ENCODE data around the gene ARL4C.

ARL4C gene

DNA sequence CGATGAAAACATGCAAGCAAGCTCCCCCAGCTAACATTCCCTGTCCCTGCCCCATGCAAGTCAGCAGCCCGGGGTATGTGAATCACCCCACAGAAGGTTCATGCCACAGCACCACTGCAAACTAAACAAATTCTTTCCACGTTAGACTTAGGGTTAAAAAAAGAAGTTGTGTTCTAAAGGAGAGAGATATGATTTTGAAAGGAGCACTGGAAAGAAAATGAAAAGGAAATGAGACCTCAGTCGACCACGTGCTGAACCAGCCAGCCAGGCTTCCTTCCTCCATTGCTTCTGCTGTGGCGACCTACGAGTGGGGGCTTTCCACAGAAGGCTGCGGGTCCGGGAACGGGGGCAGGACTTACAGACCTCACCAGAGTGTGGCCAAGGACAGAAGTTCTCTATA, 52.0 kb downstream of the ARL4C start:
- peak; percentile 92 for DNase-seq

DNA sequence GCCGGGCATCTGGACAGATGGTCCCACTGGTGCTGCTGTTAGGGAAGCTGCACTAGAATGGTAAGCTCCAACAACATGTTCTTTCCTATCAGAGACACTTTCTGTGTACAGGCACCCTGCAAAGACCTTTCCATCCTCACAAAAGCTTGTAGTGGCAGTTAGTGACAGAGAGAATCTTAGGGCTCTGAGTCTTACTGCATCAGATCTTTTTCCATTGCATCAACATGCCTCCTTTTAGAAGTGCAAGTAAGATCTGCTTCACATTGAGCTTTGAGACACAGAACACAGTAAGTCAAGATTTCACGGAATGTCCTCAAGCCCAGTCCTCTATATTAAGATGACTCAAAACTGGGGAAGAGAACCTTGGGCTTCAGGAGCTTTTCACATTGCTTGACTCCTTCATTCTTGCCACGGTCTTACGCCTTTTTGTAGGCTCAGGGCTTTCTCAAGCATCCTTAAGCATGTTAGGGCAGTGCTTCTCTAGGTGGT, 52.6 kb downstream of the ARL4C start:
- peak; percentile 28 for DNase-seq

All from fibroblast of skin of right quadriceps (primary cell).